Stimulated activated CD4-positive, alpha-beta T cell treated with anti-CD3 and anti-CD28 coated beads, Interleukin-2, amount 100 ng/mL, for 4 hours (primary cell): Measurements from ENCODE around the gene KCNJ8.
"Not testable (repeated sequence)": the region's sequence is repeated elsewhere in the genome, so short reads cannot be mapped to it uniquely, and the experiment has no call there.

Source experiments
- DNase-seq: peaks from one replicate; pipeline ENCODE4 v3.0.0-alpha.2; 2020; ENCODE audit warnings: low read depth

The KCNJ8 gene

GRCh38 chr12:21774358-21775132 is at the start of gene KCNJ8:
TSS of gene KCNJ8 (minus strand) at chr12:21774706. CDS start at chr12:21773616, 1,090 bp downstream.
- no peak for DNase-seq

DNA sequence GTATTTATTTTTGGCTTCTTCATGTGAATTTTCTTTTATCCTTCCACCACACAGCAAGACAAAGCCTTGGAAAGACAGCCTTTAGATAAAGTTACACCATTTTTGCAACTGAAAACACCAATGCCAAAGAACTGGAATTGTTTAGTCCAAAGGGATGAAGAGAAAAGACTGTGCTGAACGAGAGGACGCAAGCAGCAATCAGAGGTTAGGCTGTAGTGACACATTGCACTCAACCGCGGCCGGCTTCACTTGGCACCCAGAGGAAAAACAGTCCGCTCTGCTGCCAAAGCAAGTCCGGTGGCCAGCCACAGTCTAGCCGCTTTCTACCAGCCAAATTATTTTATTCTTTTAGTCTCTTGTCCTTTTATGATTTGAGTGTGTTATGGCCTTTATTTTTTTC is 49.1 kb upstream of the KCNJ8 start:
- no peak for DNase-seq

DNA sequence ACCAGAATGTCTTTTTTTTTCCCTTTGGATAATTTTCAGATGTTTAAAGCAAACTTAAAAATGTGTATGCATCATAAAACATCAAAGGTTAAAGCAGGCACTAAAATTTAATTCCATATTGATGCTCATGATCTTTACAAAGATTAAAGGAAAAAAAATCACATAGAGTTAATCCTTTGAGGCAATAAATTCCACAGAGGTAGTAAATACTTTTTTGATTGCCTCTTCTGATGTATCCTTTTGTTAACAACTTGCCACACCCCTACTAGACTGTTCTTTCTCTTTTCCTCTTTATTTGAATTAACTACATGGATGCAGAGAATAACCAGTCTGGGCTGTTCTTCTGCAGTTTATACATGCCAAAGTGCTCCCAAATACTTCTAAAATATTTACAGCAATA is 45.2 kb upstream of the KCNJ8 start:
- DNase-seq: no peak

DNA sequence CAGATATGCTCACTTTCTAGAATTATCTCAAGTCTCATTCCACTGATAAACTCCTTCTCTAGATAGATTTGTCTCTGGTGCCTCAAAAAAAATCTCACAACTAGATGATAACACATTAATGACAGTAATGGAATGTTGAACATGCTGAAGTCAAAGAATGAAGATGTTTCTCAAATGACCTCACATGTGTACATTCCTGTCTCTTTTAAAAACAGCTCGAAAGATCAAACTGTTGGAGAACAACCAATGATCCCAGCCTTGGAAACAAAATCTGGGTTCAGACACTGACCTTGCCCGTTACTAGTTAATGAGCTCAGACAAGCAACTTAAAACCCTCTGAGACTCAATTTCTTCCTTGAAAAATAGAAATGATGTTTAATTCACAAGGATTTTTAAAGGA is 44.7 kb upstream of the KCNJ8 start:
- DNase-seq: no peak

- DNase-seq: no peak
These were observed 44.1 kb upstream of the KCNJ8 start for GRCh38 chr12:21818627-21819026.

- no peak for DNase-seq
These were observed 41.0 kb upstream of the KCNJ8 start for GRCh38 chr12:21815306-21816062.

DNA sequence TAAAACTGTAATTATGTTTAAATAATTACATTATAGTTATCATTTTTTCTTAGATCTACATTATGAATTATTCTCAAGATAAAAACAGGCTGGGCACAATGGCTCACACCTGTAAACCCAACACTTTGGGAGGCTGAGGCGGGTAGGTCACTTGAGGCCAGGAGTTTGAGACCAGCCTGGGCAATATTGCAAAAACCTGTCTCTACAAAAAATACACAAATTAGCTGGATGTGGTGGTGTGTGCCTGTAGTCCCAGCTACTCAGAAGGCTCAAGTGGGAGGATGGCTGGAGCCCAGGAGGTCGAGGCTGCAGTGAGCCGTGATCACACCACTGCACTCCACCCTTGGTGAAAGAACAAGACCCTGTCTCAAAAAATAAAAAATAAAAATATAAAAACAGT is 40.3 kb upstream of the KCNJ8 start:
- DNase-seq: no peak

DNA sequence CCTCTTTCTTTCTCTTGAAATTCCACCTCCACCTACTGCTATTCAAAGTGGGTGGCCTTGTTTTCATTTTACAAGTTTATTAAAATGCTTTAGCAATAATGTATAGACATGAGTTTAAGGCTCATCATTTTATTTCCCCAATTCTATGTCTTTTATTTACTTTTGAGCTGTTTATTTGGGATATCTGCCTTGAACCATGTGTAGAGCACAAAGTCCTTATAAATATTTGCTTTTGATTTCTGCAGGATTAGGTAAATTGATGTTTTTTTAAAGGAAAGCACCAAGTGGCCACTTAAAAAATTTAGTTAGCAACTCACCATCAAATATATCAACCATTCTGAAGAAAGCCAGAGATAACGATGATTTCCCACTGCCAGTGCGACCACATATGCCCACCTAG is 39.8 kb upstream of the KCNJ8 start:
- no peak for DNase-seq

DNA sequence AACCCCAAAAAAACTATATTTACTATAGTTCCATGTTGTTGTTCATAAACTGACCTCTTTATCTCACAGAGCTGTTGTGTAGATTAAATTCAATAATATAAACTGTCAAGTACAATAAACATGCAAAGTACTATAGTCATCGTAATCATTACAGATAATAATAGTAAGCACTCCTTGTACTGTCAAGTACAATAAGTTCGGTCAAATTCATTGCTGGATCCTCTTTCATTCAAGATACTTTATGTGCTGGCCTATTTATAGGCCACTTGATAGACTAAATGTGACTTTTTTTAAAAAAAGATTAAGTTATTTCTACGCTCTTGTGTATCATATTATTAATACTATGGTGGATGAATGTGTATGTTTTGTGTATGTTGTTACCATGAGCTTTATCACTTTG is 39.2 kb upstream of the KCNJ8 start:
- no peak for DNase-seq

DNA sequence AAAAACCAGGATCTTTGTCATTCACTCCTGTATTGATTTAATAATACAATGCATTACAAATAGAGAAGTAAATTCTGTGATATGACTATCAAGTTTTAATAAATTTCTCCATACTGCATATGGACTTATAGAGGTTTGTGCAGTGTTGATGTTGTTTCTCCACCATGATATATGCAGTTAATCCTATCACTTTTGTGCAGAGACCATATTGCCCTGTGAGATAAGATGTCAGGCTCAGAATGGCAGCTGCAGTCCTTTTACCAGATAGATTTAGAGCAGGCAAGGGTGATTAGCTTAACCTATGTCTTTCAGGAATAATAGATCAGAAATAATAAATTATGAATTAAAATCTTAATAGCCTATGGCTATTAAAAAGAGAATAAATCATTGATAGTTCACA is 38.6 kb upstream of the KCNJ8 start:
- no peak for DNase-seq

DNA sequence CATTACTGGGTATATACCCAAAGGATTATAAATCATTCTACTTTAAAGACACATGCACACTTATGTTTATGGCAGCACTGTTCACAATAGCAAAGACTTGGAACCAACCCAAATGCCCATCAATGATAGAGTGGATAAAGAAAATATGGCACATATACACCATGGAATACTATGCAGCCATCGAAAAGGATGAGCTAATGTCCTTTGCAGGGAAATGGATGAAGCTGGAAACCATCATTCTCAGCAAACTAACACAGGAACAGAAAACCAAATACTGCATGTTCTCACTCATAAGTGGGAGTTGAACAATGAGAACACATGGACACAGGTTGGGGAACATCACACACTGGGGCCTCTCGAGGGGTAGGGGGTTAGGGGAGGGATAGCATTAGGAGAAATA is 37.8 kb upstream of the KCNJ8 start:
- not testable (repeated sequence) for DNase-seq

DNA sequence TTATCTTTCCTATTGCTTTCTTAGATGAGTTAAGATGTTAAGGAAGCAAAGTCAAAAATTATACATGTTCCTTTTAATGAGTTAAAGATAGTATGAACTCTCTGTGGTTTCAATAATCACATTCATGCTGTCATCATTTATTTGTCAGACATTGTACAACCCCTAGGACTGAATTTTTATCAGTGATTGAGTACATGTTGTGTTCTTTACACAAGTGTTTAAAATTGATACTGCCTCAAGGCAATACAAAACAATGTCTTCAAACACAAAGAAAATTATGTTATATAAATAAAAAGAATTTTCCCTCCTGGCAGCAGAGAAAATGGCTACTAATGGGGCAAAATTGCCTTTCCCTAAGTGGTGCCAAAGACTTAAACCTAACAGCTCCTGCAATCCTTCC is 34.6 kb upstream of the KCNJ8 start:
- no peak for DNase-seq

DNA sequence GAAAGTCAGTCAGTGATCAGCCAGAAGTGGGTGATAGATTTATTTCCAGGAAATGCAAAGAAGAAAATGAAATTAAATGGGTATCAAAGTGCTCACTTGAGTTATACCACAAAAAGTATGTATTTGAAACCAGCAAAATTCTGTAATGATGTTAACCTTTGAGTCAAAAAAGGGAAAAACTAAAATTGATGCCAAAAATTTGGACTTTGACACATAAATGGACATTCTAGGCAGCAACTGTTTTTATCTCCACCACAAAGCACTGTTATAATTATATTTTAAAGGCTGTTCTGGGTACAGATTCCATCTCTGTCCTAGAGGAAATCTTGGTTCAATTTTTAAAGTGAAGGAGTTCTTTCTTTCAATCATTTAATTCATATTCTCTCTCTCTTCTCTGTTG is 31.7 kb upstream of the KCNJ8 start:
- no peak for DNase-seq

- no peak for DNase-seq
These were observed 27.2 kb upstream of the KCNJ8 start for GRCh38 chr12:21801522-21802288.

GRCh38 chr12:21800011-21800410 is 25.5 kb upstream of the KCNJ8 start:
- DNase-seq: no peak

DNA sequence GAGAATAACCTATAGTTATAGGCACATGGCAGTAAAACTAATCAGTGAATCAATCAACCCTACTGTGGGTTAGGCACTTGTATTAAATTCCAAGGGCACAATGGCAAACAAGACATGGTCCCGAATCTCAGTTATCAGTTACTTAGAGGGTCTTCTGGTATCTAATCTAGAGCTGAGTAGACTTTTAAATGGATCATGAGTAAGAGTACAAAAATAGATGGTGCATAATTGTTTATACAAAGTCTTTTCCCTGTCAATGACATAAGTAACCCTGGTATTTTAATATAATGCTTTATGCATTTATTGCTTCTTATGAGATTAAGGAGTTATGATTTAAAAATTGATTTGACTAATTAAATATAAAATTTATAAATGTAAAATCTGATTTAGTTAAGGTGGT is 23.0 kb upstream of the KCNJ8 start:
- DNase-seq: no peak

DNA sequence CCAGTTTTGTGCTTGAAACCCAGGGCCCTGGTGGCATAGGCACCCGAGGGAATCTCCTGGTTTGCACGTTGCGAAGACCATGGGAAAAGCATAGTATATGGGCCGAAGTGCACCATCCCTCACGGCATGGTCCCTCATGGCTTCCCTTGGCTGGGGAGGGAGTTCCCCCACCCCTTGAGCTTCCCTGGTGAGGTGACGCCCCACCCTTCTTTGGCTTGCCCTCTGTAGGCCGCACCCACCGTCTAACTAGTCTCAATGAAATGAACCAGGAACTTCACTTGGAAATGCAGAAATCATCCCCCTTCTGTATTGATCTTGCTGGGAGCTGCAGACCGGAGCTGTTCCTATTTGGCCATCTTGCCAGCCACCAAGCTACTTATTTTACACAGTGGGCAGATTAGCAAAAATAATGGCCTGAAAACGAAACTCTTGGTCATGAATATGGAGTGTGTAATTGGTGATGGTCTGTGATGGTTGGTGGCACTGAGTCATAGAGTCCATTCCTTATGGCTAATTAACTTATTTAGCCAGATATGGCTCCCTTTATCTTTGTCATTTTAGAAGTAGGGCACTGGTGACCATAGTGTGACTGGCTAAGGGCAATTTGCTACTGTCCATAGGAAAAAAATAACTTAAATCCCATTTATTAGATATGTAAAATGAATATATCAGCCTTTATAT is 21.3 kb upstream of the KCNJ8 start:
- DNase-seq: no peak

DNA sequence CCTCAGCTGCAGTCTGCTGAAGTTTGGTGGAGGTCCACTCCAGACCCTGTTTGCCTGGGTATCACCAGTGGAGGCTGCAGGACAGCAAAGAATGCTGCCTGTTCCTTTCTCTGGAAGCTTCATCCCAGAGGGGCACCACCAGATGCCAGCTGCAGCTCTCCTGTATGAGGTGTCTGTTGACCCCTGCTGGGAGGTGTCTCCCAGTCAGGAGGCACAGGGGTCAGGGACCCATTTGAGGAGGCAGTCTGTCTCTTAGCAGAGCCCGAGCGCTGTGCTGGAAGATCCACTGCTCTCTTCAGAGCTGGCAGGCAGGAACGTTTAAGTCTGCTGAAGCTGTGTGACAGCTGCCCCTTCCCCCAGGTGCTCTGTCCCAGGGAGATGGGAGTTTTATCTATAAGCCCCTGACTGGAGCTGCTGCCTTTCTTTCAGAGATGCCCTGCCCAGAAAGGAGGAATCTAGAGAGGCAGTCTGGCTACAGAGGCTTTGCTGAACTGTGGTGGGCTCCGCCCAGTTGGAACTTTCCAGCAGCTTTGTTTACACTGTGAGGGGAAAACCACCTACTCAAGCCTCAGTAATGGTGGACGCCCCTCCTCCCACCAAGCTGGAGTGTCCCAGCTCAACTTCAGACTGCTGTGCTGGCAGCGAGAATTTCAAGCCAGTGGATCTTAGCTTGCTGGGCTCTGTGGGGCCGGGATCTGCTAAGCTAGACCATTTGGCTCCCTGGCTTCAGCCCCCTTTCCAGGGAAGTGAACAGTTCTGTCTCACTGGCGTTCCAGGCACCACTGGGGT is 20.5 kb upstream of the KCNJ8 start:
- not testable (repeated sequence) for DNase-seq

DNA sequence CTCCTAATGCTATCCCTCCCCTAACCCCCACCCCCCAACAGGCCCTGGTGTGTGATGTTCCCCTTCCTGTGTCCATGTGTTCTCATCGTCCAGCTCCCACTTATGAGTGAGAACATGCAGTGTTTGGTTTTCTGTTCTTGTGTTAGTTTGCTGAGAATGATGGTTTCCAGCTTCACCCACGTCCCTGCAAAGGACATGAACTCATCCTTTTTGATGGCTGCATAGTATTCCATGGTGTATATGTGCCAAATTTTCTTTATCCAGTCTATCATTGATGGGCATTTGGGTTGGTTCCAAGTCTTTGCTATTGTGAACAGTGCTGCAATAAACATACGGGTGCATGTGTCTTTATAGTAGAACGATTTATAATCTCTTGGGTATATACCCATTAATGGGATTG is 15.2 kb upstream of the KCNJ8 start:
- not testable (repeated sequence) for DNase-seq

DNA sequence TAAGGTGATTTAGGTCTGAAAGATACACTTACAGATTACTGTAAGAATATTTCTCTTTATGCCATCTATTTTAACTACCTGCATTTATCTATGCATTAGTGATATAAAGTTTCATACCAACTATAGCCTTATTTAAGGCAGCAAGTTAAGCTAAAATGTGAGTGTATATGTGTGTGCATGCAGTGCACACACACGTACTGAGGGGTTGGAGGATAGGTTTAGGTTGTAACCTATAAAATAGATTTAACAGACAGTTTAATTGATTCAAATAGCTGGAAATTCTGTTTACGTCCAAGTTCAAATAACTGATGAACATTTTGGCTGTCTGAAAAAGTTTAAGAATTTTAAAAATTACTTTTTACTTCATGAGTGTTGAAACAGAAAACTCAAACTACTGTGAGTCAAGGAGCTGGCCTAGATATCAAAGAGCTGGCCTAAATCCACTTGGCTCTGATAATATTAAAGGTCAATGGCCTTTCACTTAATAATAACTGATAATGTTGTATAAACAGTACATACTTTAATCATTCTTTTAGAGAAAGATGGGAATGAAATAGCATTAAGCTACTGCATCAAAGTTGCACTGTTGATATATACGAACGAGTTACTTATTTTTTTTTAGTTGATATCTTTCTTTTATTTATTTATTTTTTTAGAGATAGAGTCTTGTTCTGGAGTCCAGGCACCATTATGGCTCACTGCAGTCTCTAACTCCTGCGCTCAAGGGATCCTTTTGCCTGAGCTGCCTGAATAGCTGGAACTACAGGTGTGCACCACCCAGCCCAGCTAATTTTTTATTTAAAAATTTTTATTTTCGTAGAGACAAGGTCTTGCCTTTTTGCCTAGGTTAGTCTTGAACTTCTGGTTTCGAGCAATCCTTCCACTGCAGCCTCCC is 13.8 kb upstream of the KCNJ8 start:
- no peak for DNase-seq
